PC-3 (cell line): Measurements from ENCODE around the gene TDRD15. TPM values are rescaled to one million over a fixed set of nuclear protein-coding genes. Genes with fewer than 3 reads are reported as not detected.

Experiments used
- ATAC-seq: fragments of 200-7000 bp; cut with Tn5 transposase; 2 replicates; pipeline ENCODE4 v1.9.1; 2020; ENCODE audit warnings: mild to moderate bottlenecking, moderate library complexity
- Bru-seq: library from RNA; stranded (reverse); fragments of 400-500 nt; gene quantifications from one replicate; lab custom pipeline; 2021; lab: Mats Ljungman, UMichigan
- BruChase-seq, 2 experiments: library from RNA; stranded (reverse); fragments of 400-500 nt; gene quantifications; one replicate each; lab custom pipeline; 2021; lab: Mats Ljungman, UMichigan
- BruUV-seq: library from RNA; stranded (reverse); fragments of 400-500 nt; replicated peaks from 2 replicates; lab custom pipeline; 2021; lab: Mats Ljungman, UMichigan
- CTCF ChIA-PET: fragments of 300-600 bp; sonication (Branson Sonifier 250); formaldehyde crosslinking; loops from one replicate; lab custom pipeline; 2022; ENCODE audit warnings: antibody characterized with exemption; lab: Charles Lee
- POLR2A ChIA-PET: fragments of 300-600 bp; sonication (Branson Sonifier 250); formaldehyde crosslinking; loops from one replicate; lab custom pipeline; 2022; ENCODE audit warnings: antibody characterized with exemption; ENCODE audit not compliant: unreplicated experiment; lab: Charles Lee
- DNase-seq: peaks from one replicate; pipeline ENCODE4 v3.0.0-alpha.2; 2015
- H2AFZ ChIP-seq: fragments of 300-600 bp; sonication (generic); 2 replicates; pipeline ENCODE4 v1.6.0; 2016; ENCODE audit warnings: antibody characterized with exemption, low read length
- H3F3A ChIP-seq: fragments of 300-600 bp; sonication (generic); one replicate; pipeline ENCODE4 v1.6.0; 2017; ENCODE audit warnings: antibody characterized with exemption, low read length, control low read depth, mild to moderate bottlenecking; ENCODE audit not compliant: unreplicated experiment
- H3K27ac ChIP-seq: fragments of 300-600 bp; sonication (generic); 2 replicates; pipeline ENCODE4 v1.5.1; 2016; ENCODE audit warnings: mild to moderate bottlenecking, low read length
- H3K27me3 ChIP-seq: fragments of 300-600 bp; sonication (generic); 2 replicates; pipeline ENCODE4 v1.6.1; 2016; ENCODE audit warnings: low read length, mixed read lengths
- H3K36me3 ChIP-seq: fragments of 300-600 bp; sonication (generic); 2 replicates; pipeline ENCODE4 v1.6.1; 2016; ENCODE audit warnings: low read depth, mixed run types, low read length, mixed read lengths
- H3K4me1 ChIP-seq: fragments of 300-600 bp; sonication (generic); 2 replicates; pipeline ENCODE4 v1.5.1; 2016; ENCODE audit warnings: low read length; ENCODE audit not compliant: insufficient read depth
- H3K4me2 ChIP-seq: fragments of 300-600 bp; sonication (generic); 2 replicates; pipeline ENCODE4 v1.6.0; 2016; ENCODE audit warnings: low read length
- H3K4me3 ChIP-seq: fragments of 300-600 bp; sonication (generic); 2 replicates; pipeline ENCODE4 v1.5.1; 2016; ENCODE audit warnings: mild to moderate bottlenecking, low read length, mixed read lengths
- H3K79me2 ChIP-seq: fragments of 300-600 bp; sonication (generic); 2 replicates; pipeline ENCODE4 v1.6.1; 2017; ENCODE audit warnings: low read length, mixed read lengths
- H3K9ac ChIP-seq: fragments of 300-600 bp; sonication (generic); 2 replicates; pipeline ENCODE4 v1.6.0; 2016; ENCODE audit warnings: mild to moderate bottlenecking, low read length
- H3K9me2 ChIP-seq: fragments of 300-600 bp; sonication (generic); replicated peaks from 2 replicates; pipeline ENCODE4 v1.6.1; 2016; ENCODE audit warnings: mixed run types, low read length, mixed read lengths
- H3K9me3 ChIP-seq: fragments of 300-600 bp; sonication (generic); 2 replicates; pipeline ENCODE4 v1.6.1; 2016; ENCODE audit warnings: low read length, mixed read lengths
- H4K20me1 ChIP-seq: fragments of 300-600 bp; sonication (generic); 2 replicates; pipeline ENCODE4 v1.6.1; 2016; ENCODE audit warnings: low read length, mixed read lengths
- CTCF ChIP-seq: fragments of 300-600 bp; sonication (generic); conservative IDR thresholded peaks from 2 replicates; pipeline ENCODE4 v1.5.1; 2017; ENCODE audit warnings: antibody characterized with exemption, low read depth, mild to moderate bottlenecking, low read length
- EZH2 ChIP-seq: fragments of 300-600 bp; sonication (generic); IDR thresholded peaks from one replicate; pipeline ENCODE4 v1.6.1; 2017; ENCODE audit warnings: antibody characterized with exemption, mild to moderate bottlenecking, low read length; ENCODE audit not compliant: unreplicated experiment
- EZH2phosphoT487 ChIP-seq: fragments of 300-600 bp; sonication (generic); IDR thresholded peaks from 2 replicates; pipeline ENCODE4 v1.6.1; 2018; ENCODE audit warnings: mild to moderate bottlenecking, antibody characterized with exemption, low read length, borderline replicate concordance
- intact Hi-C: fragments of 100-400 bp; cut with micrococcal nuclease; formaldehyde crosslinking; loops from 2 replicates; pipeline ENCODE4 v1.9.0; 2023
- long read RNA-seq: library from polyadenylated mRNA; unstranded; transcript quantifications from one replicate; pipeline ENCODE4 v2.0.0, GENCODE V29; 2021; ENCODE audit not compliant: unreplicated experiment
- total RNA-seq: library from RNA; depleted of rRNA; stranded (reverse); fragments of >200 nt; gene quantifications from 2 replicates; pipeline ENCODE4 v1.2.3, GENCODE V29; 2014; rRNA removed

The TDRD15 gene
- total RNA-seq: not detected in 2 replicates
- not detected for Bru-seq, nascent RNA
- BruChase-seq, experiment 1, labeled RNA remaining after a 6-hour chase: not detected
- BruChase-seq, experiment 2, labeled RNA remaining after a 2-hour chase: not detected
- long read RNA-seq: 0 reads

DNA sequence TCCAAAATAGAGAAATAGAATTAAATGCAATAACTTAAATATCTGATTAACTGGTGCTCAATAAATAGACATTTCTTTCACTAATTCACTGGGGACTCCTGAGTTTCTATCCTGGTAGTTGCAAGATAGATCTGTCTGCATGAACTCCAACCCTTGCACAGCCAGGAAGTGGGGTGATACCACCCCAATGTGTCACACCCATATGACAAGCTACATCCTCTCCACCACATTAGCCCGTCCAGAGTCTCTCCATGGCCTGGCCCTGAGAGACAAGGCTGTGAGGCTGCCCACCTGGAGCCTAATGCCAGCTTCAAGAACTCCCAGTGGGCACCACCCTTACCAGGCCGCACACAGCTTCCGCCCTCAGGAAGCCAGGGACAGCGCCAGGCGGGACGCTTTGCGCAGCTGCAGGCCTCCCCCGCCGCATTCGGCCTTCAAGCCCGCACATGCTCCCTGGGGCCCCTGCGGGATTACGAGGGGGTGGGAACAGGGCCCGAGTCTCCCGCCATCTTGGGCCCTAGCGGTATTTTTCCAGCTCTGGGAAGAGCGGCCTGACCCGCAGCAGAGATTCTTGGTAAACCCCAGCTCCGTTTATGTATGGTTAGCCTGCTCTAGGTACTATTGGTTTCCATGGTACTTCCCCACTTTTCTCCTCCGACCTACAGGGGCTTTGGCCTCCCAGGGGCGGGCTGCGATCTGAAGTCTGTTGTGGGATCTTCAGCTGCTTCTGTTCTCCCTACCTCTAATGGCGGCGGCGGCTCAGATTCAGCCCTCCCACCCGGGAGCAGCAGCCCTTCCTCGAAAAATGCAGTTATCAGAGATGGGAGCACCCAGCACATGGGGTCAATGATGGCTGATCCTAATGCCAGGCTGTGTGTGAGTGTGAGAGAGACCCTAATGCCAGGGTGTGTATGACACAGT lies at the start of gene TDRD15:
Gene TDRD15 (plus strand): TSS at position 496 of the 921 bp plus-strand sequence. CDS start 13,500 bp downstream, outside the sequence.
- no peaks in the 10 kb centered on the region for H3K9me2 ChIP-seq
- no peaks in the 10 kb centered on the region for H3K79me2 ChIP-seq
- H4K20me1 ChIP-seq: no peaks in the 10 kb centered on the region
- no peak within 1 kb of the TSS for H3K27ac ChIP-seq
- no peak within 1 kb of the TSS for H2AFZ ChIP-seq
- no peak within 1 kb of the TSS for H3K4me2 ChIP-seq
- H3K9ac ChIP-seq: no peak within 1 kb of the TSS
- CTCF ChIA-PET: no interaction called here
- no peaks in the 10 kb centered on the region for H3K9me3 ChIP-seq
- ATAC-seq (no peak), DNase-seq (no peak)
- no peaks in the 10 kb centered on the region for H3K36me3 ChIP-seq
- H3K4me1 ChIP-seq: no peaks in the 10 kb centered on the region
- intact Hi-C loops: no loop called here
- H3K4me3 ChIP-seq: no peak within 1 kb of the TSS
- no TSS peak for BruUV-seq
- H3K27me3 ChIP-seq: peaks cover 8% of the 10 kb centered on the region; the same call in 1 of the 2 replicates
- POLR2A ChIA-PET: no interaction called here
- H3F3A ChIP-seq: no peaks in the 10 kb centered on the region
- TF ChIP-seq CTCF (no peak), EZH2 (no peak), EZH2phosphoT487 (no peak)

DNA sequence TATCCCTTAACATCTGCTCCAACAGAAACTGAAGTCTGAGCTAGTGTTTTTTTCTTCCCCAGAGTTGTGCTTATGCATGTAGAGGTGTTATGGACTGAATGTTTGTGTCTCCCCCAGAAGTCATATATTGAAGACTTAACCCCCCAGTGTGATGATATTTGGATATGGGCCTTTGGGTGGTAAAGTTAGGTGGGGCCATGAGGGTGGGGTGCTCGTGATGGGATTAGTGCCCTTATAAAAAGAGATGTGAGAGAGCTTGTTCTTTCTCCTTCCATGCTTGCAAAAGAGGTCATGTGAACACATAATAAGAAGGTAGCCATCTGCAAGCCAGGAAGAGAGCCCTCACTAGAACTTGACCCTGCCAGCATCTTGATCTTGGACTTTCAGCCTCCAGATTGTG lies 45.5 kb upstream of the TDRD15 start:
- DNase-seq (no peak), ATAC-seq (no peak)
- no peak overlapping the region for H3K27ac ChIP-seq
- H3K9me3 ChIP-seq: no peaks in the 10 kb centered on the region
- intact Hi-C loops: no loop called here
- no peak overlapping the region for H3K4me2 ChIP-seq
- no peaks in the 10 kb centered on the region for H3K36me3 ChIP-seq
- POLR2A ChIA-PET: no interaction called here
- H4K20me1 ChIP-seq: no peaks in the 10 kb centered on the region
- H3K9ac ChIP-seq: no peak overlapping the region
- no peak overlapping the region for H3K4me3 ChIP-seq
- TF ChIP-seq EZH2phosphoT487: no peak
- TF ChIP-seq CTCF: no peak
- no peak for TF ChIP-seq EZH2
- no TSS peak for BruUV-seq
- no peak overlapping the region for H2AFZ ChIP-seq
- no peaks in the 10 kb centered on the region for H3K27me3 ChIP-seq
- no peaks in the 10 kb centered on the region for H3K79me2 ChIP-seq
- no peaks in the 10 kb centered on the region for H3K9me2 ChIP-seq
- CTCF ChIA-PET: no interaction called here
- no peaks in the 10 kb centered on the region for H3F3A ChIP-seq
- H3K4me1 ChIP-seq: no peaks in the 10 kb centered on the region
